ENCODE measurements around the gene CACNA1H. TPM values are rescaled to one million over a fixed set of nuclear protein-coding genes. Genes with fewer than 3 reads are reported as not detected.

CACNA1H gene
- total RNA-seq, 1 experiment from 2014 or later: 24.3 TPM

DNA sequence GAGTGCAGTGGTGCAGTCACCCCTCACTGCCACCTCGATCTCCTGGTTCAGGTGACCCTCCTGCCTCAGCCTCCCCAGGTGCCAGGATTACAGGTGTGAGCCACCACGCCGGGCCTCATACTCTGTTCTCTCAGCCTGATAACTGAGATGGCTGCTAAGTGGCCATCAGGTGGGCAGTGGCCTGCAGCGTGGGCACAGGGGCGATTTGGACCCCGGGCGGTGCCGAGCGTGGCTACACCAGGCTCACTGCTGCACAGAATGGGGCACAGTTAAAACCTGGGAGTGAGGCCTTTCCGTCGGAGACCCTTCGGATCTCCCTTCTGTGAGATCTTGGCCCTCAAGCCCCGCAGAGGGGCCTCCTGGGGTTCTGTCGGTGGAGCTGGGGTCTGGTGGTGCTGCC is 11.5 kb downstream of the CACNA1H start:
- ChIA-PET POLR2A (no interaction called here), CTCF (no interaction called here), RAD21 (ENCODE audit: low non-redundant PET in 1 of 2, low total read pairs in 2 of 2, uncharacterized antibody in 2 of 2, unreplicated experiment in 2 of 2) (no interaction called here)
- Histone ChIP-seq H3K79me2 (ENCODE audit: insufficient read depth, low read length) (no peaks in the 10 kb centered on the region), H3K4me3 (replicated peaks in 1 of 2; ENCODE audit: low read depth in 1 of 2, low read length in 2 of 2) (no peak overlapping the region), H4K20me1 (ENCODE audit: insufficient read depth) (no peaks in the 10 kb centered on the region), H3K27ac (ENCODE audit: low read depth, low read length) (no peak overlapping the region), H3K4me2 (ENCODE audit: low read length) (no peak overlapping the region), H2AFZ (ENCODE audit: low read depth, low read length, poor library complexity, severe bottlenecking) (no peak overlapping the region), H3K9me2 (ENCODE audit: insufficient read depth) (no peaks in the 10 kb centered on the region), H3K4me1 (ENCODE audit: control insufficient read depth in 1 of 2, insufficient read depth in 2 of 2, low read length in 2 of 2) (no peaks in the 10 kb centered on the region; a peak in 1 of 4 replicates), H3K36me3 (ENCODE audit: control insufficient read depth in 1 of 2, insufficient read depth in 2 of 2, low read length in 2 of 2) (no peaks in the 10 kb centered on the region), H3K9ac (ENCODE audit: low read length) (no peak overlapping the region), H3K9me3 (ENCODE audit: control insufficient read depth in 1 of 2, insufficient read depth in 1 of 2, low read depth in 1 of 2, low read length in 2 of 2) (no peaks in the 10 kb centered on the region), H3K27me3 (ENCODE audit: insufficient read depth, low read length) (no peaks in the 10 kb centered on the region)
- no peak for ATAC-seq
- intact Hi-C loops (cut with micrococcal nuclease): no loop called here
- no TSS peak for BruUV-seq (replicated peaks)
- TF ChIP-seq CEBPB (IDR thresholded peaks at IDR 0.05; ENCODE audit: low read depth): no peak
- TF ChIP-seq YY1 (IDR thresholded peaks at IDR 0.05; ENCODE audit: extremely low read depth, insufficient replicate concordance, low read depth, low read length): no peak
- no peak for TF ChIP-seq EZH2phosphoT487 (IDR thresholded peaks at IDR 0.05; ENCODE audit: borderline replicate concordance)
- TF ChIP-seq JUND (IDR thresholded peaks at IDR 0.05): no peak
- no peak for TF ChIP-seq FOSL1 (IDR thresholded peaks at IDR 0.05; ENCODE audit: low read depth)
- TF ChIP-seq SRF (IDR thresholded peaks at IDR 0.05; ENCODE audit: low read depth): no peak
- TF ChIP-seq POLR2AphosphoS5 (IDR thresholded peaks at IDR 0.05; ENCODE audit: low read depth, low read length): no peak
- TF ChIP-seq ZNF274 (IDR thresholded peaks at IDR 0.05; ENCODE audit: low read depth, low read length): no peak
- no peak for DNase-seq (ENCODE audit: low read depth, low spot score)

DNA sequence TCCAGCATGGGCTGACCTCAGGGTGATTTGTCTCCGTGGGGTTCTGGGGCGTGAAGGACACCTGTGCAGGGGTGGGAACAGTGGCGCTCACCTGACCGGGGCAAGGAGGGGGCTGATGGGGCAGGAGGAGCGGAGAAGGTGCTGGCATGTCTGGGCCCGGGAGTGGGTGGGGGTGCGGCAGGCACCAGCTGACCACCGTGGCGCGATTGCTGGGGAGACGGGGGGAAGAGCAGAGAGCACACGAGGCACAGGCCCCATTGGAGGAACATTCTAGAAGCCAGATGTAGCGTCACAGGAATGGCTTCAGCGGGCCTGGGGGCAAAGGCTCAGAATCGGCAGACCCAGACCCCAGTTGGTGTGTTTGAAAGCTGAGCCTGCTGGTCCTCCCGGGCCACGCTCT is 12.1 kb downstream of the CACNA1H start:
- H3K36me3 ChIP-seq (ENCODE audit: control insufficient read depth in 1 of 2, insufficient read depth in 2 of 2, low read length in 2 of 2): no peaks in the 10 kb centered on the region
- RAD21 ChIA-PET (ENCODE audit: low non-redundant PET in 1 of 2, low total read pairs in 2 of 2, uncharacterized antibody in 2 of 2, unreplicated experiment in 2 of 2): no interaction called here
- POLR2A ChIA-PET: no interaction called here
- TF ChIP-seq SRF (IDR thresholded peaks at IDR 0.05; ENCODE audit: low read depth) (no peak), EZH2 (IDR thresholded peaks at IDR 0.05) (no peak), CEBPB (IDR thresholded peaks at IDR 0.05; ENCODE audit: low read depth) (no peak), RAD21 (IDR thresholded peaks at IDR 0.05; ENCODE audit: low read depth) (no peak), CBX3 (IDR thresholded peaks at IDR 0.05; ENCODE audit: low read depth) (no peak), ELF1 (IDR thresholded peaks at IDR 0.05; ENCODE audit: borderline replicate concordance, low read depth) (no peak), ZFX (IDR thresholded peaks at IDR 0.05) (no peak), POLR2AphosphoS5 (IDR thresholded peaks at IDR 0.05; ENCODE audit: low read depth, low read length) (no peak), POLR2A (IDR thresholded peaks at IDR 0.05; ENCODE audit: borderline replicate concordance, extremely low read depth, insufficient read depth, insufficient read length) (no peak), TCF7L2 (IDR thresholded peaks at IDR 0.05; ENCODE audit: borderline replicate concordance, extremely low read depth, insufficient read depth, insufficient read length) (no peak), SIN3A (IDR thresholded peaks at IDR 0.05; ENCODE audit: low read depth) (no peak)
- TF ChIP-seq, protein P1, sequence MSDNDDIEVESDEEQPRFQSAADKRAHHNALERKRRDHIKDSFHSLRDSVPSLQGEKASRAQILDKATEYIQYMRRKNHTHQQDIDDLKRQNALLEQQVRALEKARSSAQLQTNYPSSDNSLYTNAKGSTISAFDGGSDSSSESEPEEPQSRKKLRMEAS (IDR thresholded peaks at IDR 0.05): no peak
- TF ChIP-seq, protein P2, sequence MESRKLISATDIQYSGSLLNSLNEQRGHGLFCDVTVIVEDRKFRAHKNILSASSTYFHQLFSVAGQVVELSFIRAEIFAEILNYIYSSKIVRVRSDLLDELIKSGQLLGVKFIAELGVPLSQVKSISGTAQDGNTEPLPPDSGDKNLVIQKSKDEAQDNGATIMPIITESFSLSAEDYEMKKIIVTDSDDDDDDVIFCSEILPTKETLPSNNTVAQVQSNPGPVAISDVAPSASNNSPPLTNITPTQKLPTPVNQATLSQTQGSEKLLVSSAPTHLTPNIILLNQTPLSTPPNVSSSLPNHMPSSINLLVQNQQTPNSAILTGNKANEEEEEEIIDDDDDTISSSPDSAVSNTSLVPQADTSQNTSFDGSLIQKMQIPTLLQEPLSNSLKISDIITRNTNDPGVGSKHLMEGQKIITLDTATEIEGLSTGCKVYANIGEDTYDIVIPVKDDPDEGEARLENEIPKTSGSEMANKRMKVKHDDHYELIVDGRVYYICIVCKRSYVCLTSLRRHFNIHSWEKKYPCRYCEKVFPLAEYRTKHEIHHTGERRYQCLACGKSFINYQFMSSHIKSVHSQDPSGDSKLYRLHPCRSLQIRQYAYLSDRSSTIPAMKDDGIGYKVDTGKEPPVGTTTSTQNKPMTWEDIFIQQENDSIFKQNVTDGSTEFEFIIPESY (IDR thresholded peaks at IDR 0.05; ENCODE audit: extremely low read depth, insufficient replicate concordance, low read length): no peak

More for the DNA sequence above, 12.1 kb downstream of the CACNA1H start:
- Histone ChIP-seq H3K27ac (ENCODE audit: low read depth, low read length) (no peak overlapping the region), H3K4me3 (replicated peaks in 1 of 2; ENCODE audit: low read depth in 1 of 2, low read length in 2 of 2) (no peak overlapping the region), H2AFZ (ENCODE audit: low read depth, low read length, poor library complexity, severe bottlenecking) (no peak overlapping the region), H3K4me2 (ENCODE audit: low read length) (no peak overlapping the region), H3K4me1 (ENCODE audit: control insufficient read depth in 1 of 2, insufficient read depth in 2 of 2, low read length in 2 of 2) (no peaks in the 10 kb centered on the region; a peak in 1 of 4 replicates), H3K9ac (ENCODE audit: low read length) (no peak overlapping the region), H3K9me3 (ENCODE audit: control insufficient read depth in 1 of 2, insufficient read depth in 1 of 2, low read depth in 1 of 2, low read length in 2 of 2) (no peaks in the 10 kb centered on the region), H3K79me2 (ENCODE audit: insufficient read depth, low read length) (no peaks in the 10 kb centered on the region), H3K9me2 (ENCODE audit: insufficient read depth) (no peaks in the 10 kb centered on the region), H4K20me1 (ENCODE audit: insufficient read depth) (no peaks in the 10 kb centered on the region), H3K27me3 (ENCODE audit: insufficient read depth, low read length) (no peaks in the 10 kb centered on the region)
- CTCF ChIA-PET: no interaction called here
- DNase-seq (ENCODE audit: low read depth, low spot score): no peak
- no peak for ATAC-seq
- no TSS peak for BruUV-seq (replicated peaks)
- intact Hi-C loops (cut with micrococcal nuclease): no loop called here
